Kidney epithelial cell (primary cell): ENCODE results near the gene ALDH1L2. TPM values are rescaled to one million over a fixed set of nuclear protein-coding genes. Genes with fewer than 3 reads are reported as not detected.

Source experiments
- DNase-seq: peaks from one replicate; pipeline ENCODE4 v3.0.0-alpha.2; 2010; ENCODE audit warnings: low read depth
- H3K27me3 ChIP-seq: 2 replicates; pipeline ENCODE4 v1.6.0; 2011; ENCODE audit warnings: low read length; ENCODE audit not compliant: control insufficient read depth, insufficient read depth
- H3K36me3 ChIP-seq: 2 replicates; pipeline ENCODE4 v1.5.1; 2011; ENCODE audit warnings: low read length; ENCODE audit not compliant: control insufficient read depth, insufficient read depth
- H3K4me3 ChIP-seq: 2 replicates; pipeline ENCODE4 v1.5.1; 2011; ENCODE audit warnings: low read depth, mild to moderate bottlenecking, control low read depth, low read length
- total RNA-seq: library from RNA; depleted of rRNA; stranded (reverse); fragments of >200 nt; gene quantifications from 2 replicates; pipeline ENCODE4 v1.2.3, GENCODE V29; 2015
- TF ChIP-seq, protein P1 (sequence below): IDR thresholded peaks from 2 replicates; pipeline ENCODE4 v1.5.1; 2011; ENCODE audit warnings: mild to moderate bottlenecking, moderate library complexity, low read length, control low read depth, inconsistent platforms; ENCODE audit not compliant: insufficient read depth, poor library complexity, severe bottlenecking

ALDH1L2 gene
- total RNA-seq, 1 donor from 2014 or later, result 15.0 TPM

- no peaks in the 10 kb centered on the region for H3K36me3 ChIP-seq
- no peak for DNase-seq
- no peak overlapping the region for H3K4me3 ChIP-seq
- no peaks in the 10 kb centered on the region for H3K27me3 ChIP-seq
- TF ChIP-seq, protein P1, sequence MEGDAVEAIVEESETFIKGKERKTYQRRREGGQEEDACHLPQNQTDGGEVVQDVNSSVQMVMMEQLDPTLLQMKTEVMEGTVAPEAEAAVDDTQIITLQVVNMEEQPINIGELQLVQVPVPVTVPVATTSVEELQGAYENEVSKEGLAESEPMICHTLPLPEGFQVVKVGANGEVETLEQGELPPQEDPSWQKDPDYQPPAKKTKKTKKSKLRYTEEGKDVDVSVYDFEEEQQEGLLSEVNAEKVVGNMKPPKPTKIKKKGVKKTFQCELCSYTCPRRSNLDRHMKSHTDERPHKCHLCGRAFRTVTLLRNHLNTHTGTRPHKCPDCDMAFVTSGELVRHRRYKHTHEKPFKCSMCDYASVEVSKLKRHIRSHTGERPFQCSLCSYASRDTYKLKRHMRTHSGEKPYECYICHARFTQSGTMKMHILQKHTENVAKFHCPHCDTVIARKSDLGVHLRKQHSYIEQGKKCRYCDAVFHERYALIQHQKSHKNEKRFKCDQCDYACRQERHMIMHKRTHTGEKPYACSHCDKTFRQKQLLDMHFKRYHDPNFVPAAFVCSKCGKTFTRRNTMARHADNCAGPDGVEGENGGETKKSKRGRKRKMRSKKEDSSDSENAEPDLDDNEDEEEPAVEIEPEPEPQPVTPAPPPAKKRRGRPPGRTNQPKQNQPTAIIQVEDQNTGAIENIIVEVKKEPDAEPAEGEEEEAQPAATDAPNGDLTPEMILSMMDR, result no peak
Observed at GRCh38 chr12:104974626-104975290, 109.5 kb downstream of the ALDH1L2 start.

DNA sequence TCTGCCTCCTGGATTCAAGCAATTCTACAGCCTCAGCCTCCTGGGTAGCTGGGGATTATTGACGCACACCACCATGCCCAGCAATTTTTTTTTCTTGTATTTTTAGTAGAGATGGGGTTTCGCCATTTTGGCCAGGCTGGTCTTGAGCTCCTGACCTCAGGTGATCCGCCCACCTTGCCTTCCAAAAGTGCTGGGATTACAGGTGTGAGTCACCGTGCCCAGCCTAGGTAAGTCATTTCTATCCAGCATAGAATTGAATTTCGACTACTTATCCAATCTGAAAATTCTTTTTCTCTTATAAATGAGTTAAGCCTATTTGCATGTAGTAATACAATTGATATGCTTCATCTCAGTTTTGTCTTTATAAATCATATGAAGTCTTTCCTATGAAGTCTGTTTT, 111.0 kb downstream of the ALDH1L2 start:
- H3K4me3 ChIP-seq, result no peak overlapping the region
- DNase-seq, result no peak
- TF ChIP-seq, protein P1, result no peak
- H3K36me3 ChIP-seq, result no peaks in the 10 kb centered on the region
- H3K27me3 ChIP-seq, result no peaks in the 10 kb centered on the region

DNA sequence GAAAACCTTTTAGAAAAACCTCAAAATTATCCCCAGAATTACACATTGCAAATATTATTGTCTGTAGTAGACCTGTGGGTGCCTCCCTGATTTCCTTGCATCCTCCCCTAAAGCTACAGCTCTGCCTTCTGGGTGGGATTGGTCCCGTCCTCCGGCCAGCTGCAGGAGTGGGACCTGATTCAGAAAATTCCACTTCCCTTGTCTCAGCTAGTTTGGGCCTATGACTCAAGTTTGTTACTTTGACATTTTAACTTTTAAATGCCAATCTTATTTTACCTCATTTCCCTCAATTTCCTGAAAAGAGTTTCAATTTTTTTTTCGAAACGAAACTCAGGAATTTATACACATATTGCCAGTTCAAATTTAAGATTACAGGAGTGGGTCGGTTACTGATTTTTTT, 113.0 kb downstream of the ALDH1L2 start:
- DNase-seq, result no peak
- TF ChIP-seq, protein P1, result no peak
- Histone ChIP-seq H3K36me3 (no peaks in the 10 kb centered on the region), H3K4me3 (no peak overlapping the region), H3K27me3 (no peaks in the 10 kb centered on the region)

Other genes with a start within 250 kb of the ALDH1L2 start
- gene SLC41A2, start 126.2 kb downstream of the ALDH1L2 start, total RNA-seq, result 26.3 and 50.0 TPM in 2 replicates
- gene NOPCHAP1, start 98.1 kb downstream of the ALDH1L2 start, total RNA-seq, result 9.9 and 10.5 TPM in 2 replicates
- gene WASHC4, start 23.3 kb upstream of the ALDH1L2 start, total RNA-seq, result 60.4 and 61.4 TPM in 2 replicates
- 23.8 and 28.1 TPM in 2 replicates for gene APPL2, start 151.7 kb upstream of the ALDH1L2 start, total RNA-seq
- gene C12orf75, start 246.2 kb upstream of the ALDH1L2 start, total RNA-seq, result 248 and 276 TPM in 2 replicates